Stomach (tissue), 9 donors: ENCODE data around the gene SCYL1. TPM values are rescaled to one million over a fixed set of nuclear protein-coding genes. Genes with fewer than 3 reads are reported as not detected.
A peak's percentile ranks its signal among the peaks of the same experiment; 100 is the strongest.

Source experiments
- DNase-seq, 2 donors: peaks; one replicate each; pipeline versions ENCODE4 v3.0.0 to v3.0.0-alpha.2; 2013 to 2019
- H3K27ac ChIP-seq, 5 donors: fragments of 200-600 bp in 4 of 5; sonication (generic) in 4 of 5; one replicate each; pipeline ENCODE4 v1.5.1; 2013 to 2019; ENCODE audit warnings: mild to moderate bottlenecking in 1 of 5, moderate library complexity in 1 of 5
- H3K27me3 ChIP-seq, 3 donors: fragments of 200-600 bp; sonication (generic); one replicate each; pipeline ENCODE4 v1.5.1; 2017 to 2019; ENCODE audit warnings: mixed run types in 1 of 3
- H3K36me3 ChIP-seq, 4 donors: fragments of 200-600 bp; sonication (generic); 1 replicate in 3 of 4; 2 replicates in 1 of 4; pipeline ENCODE4 v1.5.1; 2016 to 2019
- H3K4me1 ChIP-seq, 4 donors: fragments of 200-600 bp; sonication (generic); one replicate each; pipeline ENCODE4 v1.5.1; 2016 to 2019
- H3K4me3 ChIP-seq, 4 donors: fragments of 200-600 bp; sonication (generic) in 3 of 4; one replicate each; pipeline ENCODE4 v1.5.1; 2016 to 2019; ENCODE audit warnings: mild to moderate bottlenecking in 1 of 4
- H3K9me3 ChIP-seq, 4 donors: fragments of 200-600 bp; sonication (generic); one replicate each; pipeline ENCODE4 v1.5.1; 2016 to 2019
- EP300 ChIP-seq: sonication (generic); formaldehyde crosslinking; IDR thresholded peaks from one replicate; pipeline ENCODE4 v1.6.1; 2017; ENCODE audit warnings: antibody characterized with exemption
- POLR2A ChIP-seq, 4 donors: fragments of 450-650 bp; IDR thresholded peaks; one replicate each; pipeline ENCODE4 v1.6.1; 2016; ENCODE audit warnings: antibody characterized with exemption in 4 of 4, control low read depth in 2 of 4, mild to moderate bottlenecking in 1 of 4, moderate library complexity in 1 of 4
- POLR2AphosphoS5 ChIP-seq, 3 donors: sonication (generic); formaldehyde crosslinking; IDR thresholded peaks; one replicate each; pipeline ENCODE4 v1.6.1; 2016; ENCODE audit warnings: antibody characterized with exemption in 3 of 3
- WGBS, 5 donors: extraction: QIAGEN DNeasy Blood & Tissue Kit in 3 of 5; methylation state at CpG; one replicate each; pipeline versions ENCODE4 v1.1.5 to v1.1.7; 2013 to 2018; 5-methylcytosine and 5-hydroxymethylcytosine counted together
- intact Hi-C: fragments of 100-400 bp; cut with DNase I; formaldehyde crosslinking; loops from one replicate; pipeline ENCODE4 v1.15.1; 2023; ENCODE audit warnings: low total_unique reads
- polyA plus RNA-seq, 3 donors: library from polyadenylated mRNA; stranded (reverse); fragments of 200-250 nt; gene quantifications; one replicate each; pipeline ENCODE4 v1.2.3, GENCODE V29; 2013
- total RNA-seq, 5 donors: library from RNA; depleted of rRNA; stranded (reverse); fragments of >200 nt; gene quantifications; one replicate each; pipeline versions ENCODE4 v1.1.0 to v1.2.3, GENCODE V29; 2014 to 2016
- TF ChIP-seq, protein P1 (sequence below), 7 experiments: fragments of 450-650 bp in 4 of 7; fragments of 200-600 bp in 3 of 7; sonication (generic) in 3 of 7; IDR thresholded peaks; one replicate each; pipeline ENCODE4 v1.5.1; 2016 to 2019; ENCODE audit warnings: antibody characterized with exemption in 7 of 7, control low read depth in 2 of 7, mild to moderate bottlenecking in 1 of 7
- donor health status: healthy with polysubstance abuse.
- donor health status: Bipolar disorder and iron deficiency.
- donor health status: healthy.

The SCYL1 gene
- total and polyA plus RNA-seq, 8 donors = 3.5 to 94.8 (median 75.1) TPM

DNA sequence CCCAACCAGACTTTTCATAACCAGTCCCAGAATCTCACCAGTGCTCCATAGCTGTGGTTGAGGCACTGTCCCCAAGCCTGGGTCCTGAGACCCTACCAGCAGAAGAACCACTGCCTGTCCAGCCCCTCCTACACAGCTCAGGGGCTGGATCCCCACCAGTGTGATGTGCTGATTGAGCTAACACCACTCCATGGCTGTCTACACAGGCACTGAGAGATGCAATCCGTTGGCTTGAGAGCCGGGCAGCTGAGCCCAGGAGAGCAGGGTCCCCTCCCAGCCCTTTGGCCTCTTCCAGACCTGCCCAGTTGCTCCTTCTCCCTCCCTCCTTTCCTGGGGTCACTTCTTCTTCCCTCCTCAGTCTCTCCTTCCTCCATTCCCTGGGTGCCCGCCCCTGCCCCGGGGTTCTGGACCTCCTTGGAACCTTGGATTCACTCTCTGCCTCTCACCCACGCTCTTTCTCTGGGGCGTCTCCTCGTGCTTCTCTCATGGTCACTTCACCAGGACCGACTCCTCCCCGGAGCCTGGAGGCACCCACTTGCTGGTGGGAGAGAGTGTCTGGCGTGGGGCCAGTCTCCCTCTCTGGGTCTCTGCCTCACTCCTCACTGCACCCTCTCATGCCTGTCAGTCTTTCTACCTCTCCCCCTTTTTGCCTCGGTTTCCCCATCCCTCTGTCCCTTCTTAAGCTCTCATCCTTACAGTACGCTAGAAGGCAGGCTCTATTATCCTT lies 706 bp upstream of the SCYL1 start:
- no peaks in the 10 kb centered on the region for H3K27me3 ChIP-seq
- peak in 1 of 2 donors; percentile 71 for DNase-seq
- TF ChIP-seq, protein P1, sequence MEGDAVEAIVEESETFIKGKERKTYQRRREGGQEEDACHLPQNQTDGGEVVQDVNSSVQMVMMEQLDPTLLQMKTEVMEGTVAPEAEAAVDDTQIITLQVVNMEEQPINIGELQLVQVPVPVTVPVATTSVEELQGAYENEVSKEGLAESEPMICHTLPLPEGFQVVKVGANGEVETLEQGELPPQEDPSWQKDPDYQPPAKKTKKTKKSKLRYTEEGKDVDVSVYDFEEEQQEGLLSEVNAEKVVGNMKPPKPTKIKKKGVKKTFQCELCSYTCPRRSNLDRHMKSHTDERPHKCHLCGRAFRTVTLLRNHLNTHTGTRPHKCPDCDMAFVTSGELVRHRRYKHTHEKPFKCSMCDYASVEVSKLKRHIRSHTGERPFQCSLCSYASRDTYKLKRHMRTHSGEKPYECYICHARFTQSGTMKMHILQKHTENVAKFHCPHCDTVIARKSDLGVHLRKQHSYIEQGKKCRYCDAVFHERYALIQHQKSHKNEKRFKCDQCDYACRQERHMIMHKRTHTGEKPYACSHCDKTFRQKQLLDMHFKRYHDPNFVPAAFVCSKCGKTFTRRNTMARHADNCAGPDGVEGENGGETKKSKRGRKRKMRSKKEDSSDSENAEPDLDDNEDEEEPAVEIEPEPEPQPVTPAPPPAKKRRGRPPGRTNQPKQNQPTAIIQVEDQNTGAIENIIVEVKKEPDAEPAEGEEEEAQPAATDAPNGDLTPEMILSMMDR (IDR thresholded peaks at IDR 0.05) = no peak
- TF ChIP-seq EP300 (no peak), POLR2A (IDR thresholded peaks at IDR 0.05) (no peak), POLR2AphosphoS5 (IDR thresholded peaks at IDR 0.05) (no peak)
- intact Hi-C loops = no loop called here
- peaks cover 16 to 31% (median 30%) of the 10 kb centered on the region in 4 donors for H3K36me3 ChIP-seq
- H3K27ac ChIP-seq = peak overlapping the region; percentile 18 to 95 (median 91)
- peak overlapping the region; percentile 28 to 98 (median 77) for H3K4me3 ChIP-seq
- WGBS, 5 donors = 28 to 39% (median 34%) methylated on average over 11 to 12 of the region's 12 CpGs
- H3K9me3 ChIP-seq = no peaks in the 10 kb centered on the region
- H3K4me1 ChIP-seq = peaks cover 21 to 52% (median 36%) of the 10 kb centered on the region in 4 donors

DNA sequence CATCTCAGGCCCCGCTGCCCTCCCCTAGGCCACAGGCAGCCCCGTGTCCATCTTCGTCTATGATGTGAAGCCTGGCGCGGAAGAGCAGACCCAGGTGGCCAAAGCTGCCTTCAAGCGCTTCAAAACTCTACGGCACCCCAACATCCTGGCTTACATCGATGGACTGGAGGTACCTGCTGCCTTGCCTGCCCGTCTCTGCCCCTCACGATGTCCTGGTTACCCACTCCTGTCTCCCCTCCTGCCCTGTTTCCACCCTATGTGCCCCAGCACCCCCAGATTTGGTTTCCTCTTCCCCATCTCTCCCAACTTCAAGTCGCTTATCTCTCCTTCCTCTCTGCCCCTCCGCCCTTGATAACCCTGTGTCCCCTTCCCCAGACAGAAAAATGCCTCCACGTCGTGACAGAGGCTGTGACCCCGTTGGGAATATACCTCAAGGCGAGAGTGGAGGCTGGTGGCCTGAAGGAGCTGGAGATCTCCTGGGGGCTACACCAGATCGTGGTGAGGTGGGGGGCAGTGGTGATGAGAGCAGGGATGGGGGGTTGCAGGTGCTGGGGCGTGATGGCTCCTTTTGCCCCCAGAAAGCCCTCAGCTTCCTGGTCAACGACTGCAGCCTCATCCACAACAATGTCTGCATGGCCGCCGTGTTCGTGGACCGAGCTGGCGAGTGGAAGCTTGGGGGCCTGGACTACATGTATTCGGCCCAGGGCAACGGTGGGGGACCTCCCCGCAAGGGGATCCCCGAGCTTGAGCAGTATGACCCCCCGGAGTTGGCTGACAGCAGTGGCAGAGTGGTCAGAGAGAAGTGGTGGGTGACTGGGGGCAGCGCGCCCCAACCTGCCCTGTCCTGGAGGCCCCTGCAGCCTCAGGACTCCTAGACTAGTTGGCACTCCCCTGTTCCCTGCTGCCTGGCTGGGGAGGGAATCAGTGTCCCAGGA lies 930 bp downstream of the SCYL1 start:
- peak in 1 of 2 donors; percentile 19 for DNase-seq
- 39 to 45% (median 44%) methylated on average over 27 to 31 of the region's 31 CpGs for WGBS, 5 donors
- H3K9me3 ChIP-seq = no peaks in the 10 kb centered on the region
- TF ChIP-seq POLR2A (IDR thresholded peaks at IDR 0.05) = no peak
- no peak for TF ChIP-seq POLR2AphosphoS5 (IDR thresholded peaks at IDR 0.05)
- TF ChIP-seq, protein P1 (IDR thresholded peaks at IDR 0.05) = no peak
- TF ChIP-seq EP300 = no peak
- peak overlapping the region; percentile 71 to 98 (median 90) for H3K4me3 ChIP-seq
- H3K27ac ChIP-seq = peak overlapping the region; percentile 88 to 95 (median 91)
- peaks cover 28 to 47% (median 46%) of the 10 kb centered on the region in 4 donors for H3K36me3 ChIP-seq
- intact Hi-C loops = no loop called here
- peaks cover 21 to 52% (median 41%) of the 10 kb centered on the region in 4 donors for H3K4me1 ChIP-seq
- H3K27me3 ChIP-seq = no peaks in the 10 kb centered on the region

DNA sequence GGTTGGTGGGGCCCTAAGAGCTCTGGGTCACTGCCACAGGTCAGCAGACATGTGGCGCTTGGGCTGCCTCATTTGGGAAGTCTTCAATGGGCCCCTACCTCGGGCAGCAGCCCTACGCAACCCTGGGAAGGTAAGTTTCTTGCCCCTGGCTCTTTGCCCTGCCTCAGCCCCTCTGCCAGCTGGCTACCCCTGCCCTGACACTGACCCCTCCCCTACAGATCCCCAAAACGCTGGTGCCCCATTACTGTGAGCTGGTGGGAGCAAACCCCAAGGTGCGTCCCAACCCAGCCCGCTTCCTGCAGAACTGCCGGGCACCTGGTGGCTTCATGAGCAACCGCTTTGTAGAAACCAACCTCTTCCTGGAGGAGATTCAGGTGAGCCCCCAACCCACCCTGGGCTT lies 1.9 kb downstream of the SCYL1 start:
- 87 to 94% (median 90%) methylated on average over 7 to 8 of the region's 8 CpGs for WGBS, 5 donors
- peaks cover 21 to 52% (median 41%) of the 10 kb centered on the region in 4 donors for H3K4me1 ChIP-seq
- intact Hi-C loops = no loop called here
- H3K9me3 ChIP-seq = no peaks in the 10 kb centered on the region
- H3K4me3 ChIP-seq = peak overlapping the region in 1 of 4 donors; percentile 71
- DNase-seq = peak in 1 of 2 donors; percentile 7
- peaks cover 37 to 56% (median 55%) of the 10 kb centered on the region in 4 donors for H3K36me3 ChIP-seq
- no peaks in the 10 kb centered on the region for H3K27me3 ChIP-seq
- TF ChIP-seq, protein P1 (IDR thresholded peaks at IDR 0.05) = no peak
- TF ChIP-seq EP300 (no peak), POLR2A (IDR thresholded peaks at IDR 0.05) (no peak), POLR2AphosphoS5 (IDR thresholded peaks at IDR 0.05) (no peak)
- H3K27ac ChIP-seq = no peak overlapping the region

DNA sequence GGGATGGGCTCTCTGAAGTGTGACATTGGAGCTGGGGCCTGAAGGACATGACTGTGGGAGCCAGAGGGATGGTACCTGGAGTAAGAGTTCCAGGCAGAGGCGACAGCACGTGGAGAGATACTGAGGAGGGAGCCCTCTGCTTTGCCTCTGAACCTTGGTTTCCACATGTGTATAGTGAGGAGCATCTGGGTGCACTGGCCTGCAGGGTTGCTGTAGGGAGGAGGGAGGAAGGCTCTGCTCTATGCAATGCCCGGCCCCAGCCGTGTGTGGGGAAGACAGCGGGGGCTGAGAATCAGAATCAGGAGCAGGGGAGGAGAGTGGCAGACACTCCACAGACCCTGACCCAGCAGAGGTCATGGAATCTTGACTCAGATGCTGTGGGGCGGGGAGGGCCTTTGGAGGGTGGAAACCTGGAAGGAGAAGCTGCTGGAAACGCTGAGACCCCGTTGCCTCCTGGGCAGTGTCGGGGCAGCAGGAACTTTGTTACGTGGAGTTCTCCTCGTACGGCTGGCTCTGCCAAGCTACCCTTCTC lies 4.0 kb downstream of the SCYL1 start:
- H3K9me3 ChIP-seq = no peaks in the 10 kb centered on the region
- no peak overlapping the region for H3K27ac ChIP-seq
- DNase-seq = peak in 1 of 2 donors; percentile 5
- H3K27me3 ChIP-seq = no peaks in the 10 kb centered on the region
- intact Hi-C loops = no loop called here
- WGBS, 5 donors = 89 to 95% (median 93%) methylated on average over 12 of the region's 12 CpGs
- peaks cover 54 to 77% (median 77%) of the 10 kb centered on the region in 4 donors for H3K36me3 ChIP-seq
- peaks cover 21 to 44% (median 35%) of the 10 kb centered on the region in 4 donors for H3K4me1 ChIP-seq
- TF ChIP-seq EP300 (no peak), POLR2A (IDR thresholded peaks at IDR 0.05) (no peak), POLR2AphosphoS5 (IDR thresholded peaks at IDR 0.05) (no peak)
- TF ChIP-seq, protein P1 (IDR thresholded peaks at IDR 0.05) = no peak
- H3K4me3 ChIP-seq = no peak overlapping the region
